GM23338 (cell line): Measurements from ENCODE around the gene DDIAS. TPM values are rescaled to one million over a fixed set of nuclear protein-coding genes. Genes with fewer than 3 reads are reported as not detected.

Experiments used
- ATAC-seq: fragments of 200-7000 bp; cut with Tn5 transposase; 3 replicates; pipeline ENCODE4 v1.9.1; 2020
- DNase-seq: peaks from one replicate; pipeline ENCODE4 v3.0.0-alpha.2; 2015; ENCODE audit warnings: low spot score
- H2AFZ ChIP-seq: fragments of 200-600 bp; sonication (generic); 2 replicates; pipeline ENCODE4 v1.8.0; 2016; ENCODE audit warnings: antibody characterized with exemption, mild to moderate bottlenecking, moderate library complexity
- H3F3A ChIP-seq: fragments of 200-600 bp; sonication (generic); replicated peaks from 2 replicates; pipeline ENCODE4 v1.8.0; 2017; ENCODE audit warnings: antibody characterized with exemption, mixed run types, low read depth
- H3K27ac ChIP-seq: fragments of 200-600 bp; sonication (generic); 2 replicates; pipeline ENCODE4 v1.6.1; 2016; ENCODE audit warnings: low read depth
- H3K27me3 ChIP-seq: fragments of 200-600 bp; sonication (generic); 2 replicates; pipeline ENCODE4 v1.8.0; 2016; ENCODE audit warnings: mild to moderate bottlenecking, mixed run types, moderate library complexity; ENCODE audit not compliant: insufficient read depth
- H3K36me3 ChIP-seq: fragments of 200-600 bp; sonication (generic); 2 replicates; pipeline ENCODE4 v1.8.0; 2016; ENCODE audit warnings: mild to moderate bottlenecking; ENCODE audit not compliant: insufficient read depth
- H3K4me1 ChIP-seq: fragments of 200-600 bp; sonication (generic); 2 replicates; pipeline ENCODE4 v1.8.0; 2016; ENCODE audit warnings: mild to moderate bottlenecking, moderate library complexity; ENCODE audit not compliant: insufficient read depth
- H3K4me2 ChIP-seq: fragments of 200-600 bp; sonication (generic); 2 replicates; pipeline ENCODE4 v1.7.1; 2017; ENCODE audit warnings: mixed run types
- H3K4me3 ChIP-seq: fragments of 200-600 bp; sonication (generic); 2 replicates; pipeline ENCODE4 v1.6.1; 2016; ENCODE audit warnings: mixed run types
- H3K79me2 ChIP-seq: fragments of 200-600 bp; sonication (generic); replicated peaks from 2 replicates; pipeline ENCODE4 v1.8.0; 2017; ENCODE audit warnings: mild to moderate bottlenecking; ENCODE audit not compliant: insufficient read depth
- H3K9me2 ChIP-seq: fragments of 200-600 bp; sonication (generic); 2 replicates; pipeline ENCODE4 v1.8.0; 2017; ENCODE audit not compliant: insufficient read depth
- H4K20me1 ChIP-seq: fragments of 200-600 bp; sonication (generic); replicated peaks from 2 replicates; pipeline ENCODE4 v1.8.0; 2017; ENCODE audit warnings: mild to moderate bottlenecking; ENCODE audit not compliant: insufficient read depth
- H3K27ac Mint-ChIP-seq: 2 replicates; pipeline ENCODE4 v1.8.0; 2020; ENCODE audit warnings: inconsistent platforms, mild to moderate bottlenecking, moderate library complexity, mixed read lengths
- H3K27me3 Mint-ChIP-seq: 3 replicates; pipeline ENCODE4 v1.8.0; 2022; ENCODE audit warnings: low read depth, mild to moderate bottlenecking, moderate library complexity, mixed read lengths, inconsistent platforms; ENCODE audit not compliant: insufficient read depth, poor library complexity
- H3K36me3 Mint-ChIP-seq: 3 replicates; pipeline ENCODE4 v1.8.0; 2021; ENCODE audit warnings: low read depth, mild to moderate bottlenecking, inconsistent platforms, moderate library complexity, mixed read lengths
- H3K4me1 Mint-ChIP-seq: 3 replicates; pipeline ENCODE4 v1.8.0; 2020; ENCODE audit warnings: mild to moderate bottlenecking, inconsistent platforms, mixed read lengths
- H3K4me3 Mint-ChIP-seq: 3 replicates; pipeline ENCODE4 v1.8.0; 2021; ENCODE audit warnings: moderate library complexity, mild to moderate bottlenecking, inconsistent platforms, mixed read lengths
- H3K9me3 Mint-ChIP-seq: 3 replicates; pipeline ENCODE4 v1.8.0; 2020; ENCODE audit warnings: moderate library complexity, mild to moderate bottlenecking, inconsistent platforms, mixed read lengths
- CREB1 ChIP-seq: fragments of 250-450 bp; sonication (Bioruptor Pico); IDR thresholded peaks from 2 replicates; pipeline ENCODE4 v1.5.0; 2020; ENCODE audit warnings: low read depth, mild to moderate bottlenecking, moderate library complexity
- EZH2 ChIP-seq: fragments of 200-600 bp; sonication (generic); IDR thresholded peaks from one replicate; pipeline ENCODE4 v1.8.0; 2017; ENCODE audit warnings: antibody characterized with exemption, mild to moderate bottlenecking, low read depth; ENCODE audit not compliant: unreplicated experiment
- EZH2phosphoT487 ChIP-seq: fragments of 200-600 bp; sonication (generic); IDR thresholded peaks from one replicate; pipeline ENCODE4 v1.8.1; 2018; ENCODE audit warnings: antibody characterized with exemption; ENCODE audit not compliant: unreplicated experiment
- JUNB ChIP-seq: IDR thresholded peaks from one replicate; pipeline ENCODE4 v1.6.1; 2016; ENCODE audit warnings: antibody characterized with exemption; ENCODE audit not compliant: unreplicated experiment
- NANOG ChIP-seq: IDR thresholded peaks from 2 replicates; pipeline ENCODE4 v1.6.1; 2016; ENCODE audit warnings: antibody characterized with exemption, borderline replicate concordance
- POLR2AphosphoS5 ChIP-seq: IDR thresholded peaks from 2 replicates; pipeline ENCODE4 v1.6.1; 2016; ENCODE audit warnings: antibody characterized with exemption, low read depth
- REST ChIP-seq: IDR thresholded peaks from one replicate; pipeline ENCODE4 v1.6.1; 2018; ENCODE audit warnings: antibody characterized with exemption; ENCODE audit not compliant: unreplicated experiment
- STAT1 ChIP-seq: IDR thresholded peaks from one replicate; pipeline ENCODE4 v1.6.1; 2016; ENCODE audit warnings: antibody characterized with exemption; ENCODE audit not compliant: unreplicated experiment
- ZNF114 ChIP-seq: fragments of 250-450 bp; sonication (Bioruptor Pico); IDR thresholded peaks from 2 replicates; pipeline ENCODE4 v1.5.0; 2020; ENCODE audit warnings: mild to moderate bottlenecking, moderate library complexity
- ZNF331 ChIP-seq: fragments of 250-450 bp; sonication (Bioruptor Pico); IDR thresholded peaks from 2 replicates; pipeline ENCODE4 v1.5.0; 2020; ENCODE audit warnings: low read depth, mild to moderate bottlenecking, moderate library complexity
- polyA plus RNA-seq: library from polyadenylated mRNA; unstranded; fragments of >200 nt; fragmentation: Nextera tagmentation; extraction: Ambion mirVana; gene quantifications from 2 replicates; pipeline ENCODE4 v1.2.1, GENCODE V29; 2016
- total RNA-seq: library from RNA; depleted of rRNA; stranded (reverse); fragments of >200 nt; shearing (Covaris generic); gene quantifications from 2 replicates; pipeline ENCODE4 v1.2.3, GENCODE V29; 2014
- TF ChIP-seq, protein P1 (sequence below), 2 experiments: fragments of 200-600 bp in 1 of 2; sonication (generic) in 1 of 2; conservative IDR thresholded peaks; 2 replicates each; pipeline versions ENCODE4 v1.5.1 to v1.6.1; 2016 to 2017; ENCODE audit warnings: antibody characterized with exemption in 2 of 2, low read depth in 2 of 2, mild to moderate bottlenecking in 2 of 2, moderate library complexity in 1 of 2
- TF ChIP-seq, protein P2 (sequence below): IDR thresholded peaks from 2 replicates; pipeline ENCODE4 v1.6.1; 2016; ENCODE audit warnings: antibody characterized with exemption
- TF ChIP-seq, protein P3 (sequence below): fragments of 250-450 bp; sonication (Bioruptor Pico); IDR thresholded peaks from 2 replicates; pipeline ENCODE4 v1.5.0; 2020; ENCODE audit warnings: mild to moderate bottlenecking, moderate library complexity

The DDIAS gene
- total and polyA plus RNA-seq, 2 experiments from 2014 or later, result 19.5 to 53.0 TPM

DNA sequence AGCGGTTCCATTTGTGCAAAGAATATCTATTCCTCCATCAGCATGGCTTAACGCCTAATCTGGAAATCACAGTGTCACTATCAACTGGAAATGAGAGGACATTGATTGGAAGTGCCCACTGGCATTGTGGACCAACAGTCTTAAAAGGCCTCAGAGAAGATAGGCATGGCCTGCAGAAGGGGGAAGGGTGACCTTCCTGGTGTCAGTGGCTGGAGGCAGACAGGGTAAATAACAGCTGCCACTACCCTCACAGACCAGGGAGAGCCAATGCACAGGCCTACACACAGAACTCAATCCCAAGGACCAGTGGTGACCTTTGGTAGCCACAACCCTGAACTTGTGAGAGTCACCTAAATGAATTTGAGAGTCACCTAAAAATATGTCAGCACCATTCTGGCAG, 36.0 kb downstream of the DDIAS start:
- peaks cover 20% of the 10 kb centered on the region for H3K36me3 Mint-ChIP-seq
- H3K9me3 Mint-ChIP-seq, result no peaks in the 10 kb centered on the region; the same call in 2 of the 3 replicates
- H3K27me3 Mint-ChIP-seq, result peaks cover 6% of the 10 kb centered on the region
- Histone ChIP-seq H3K36me3 (peaks cover 18% of the 10 kb centered on the region; the same call in 1 of the 2 replicates), H3K4me1 (no peaks in the 10 kb centered on the region), H3F3A (no peaks in the 10 kb centered on the region), H3K27me3 (no peaks in the 10 kb centered on the region), H3K4me2 (no peak overlapping the region), H3K27ac (no peak overlapping the region), H2AFZ (no peak overlapping the region), H4K20me1 (no peaks in the 10 kb centered on the region), H3K4me3 (no peak overlapping the region), H3K9me2 (no peaks in the 10 kb centered on the region), H3K79me2 (no peaks in the 10 kb centered on the region)
- H3K4me3 Mint-ChIP-seq, result no peak overlapping the region
- DNase-seq, result no peak
- H3K27ac Mint-ChIP-seq, result no peak overlapping the region
- no peaks in the 10 kb centered on the region for H3K4me1 Mint-ChIP-seq
- TF ChIP-seq, protein P1, sequence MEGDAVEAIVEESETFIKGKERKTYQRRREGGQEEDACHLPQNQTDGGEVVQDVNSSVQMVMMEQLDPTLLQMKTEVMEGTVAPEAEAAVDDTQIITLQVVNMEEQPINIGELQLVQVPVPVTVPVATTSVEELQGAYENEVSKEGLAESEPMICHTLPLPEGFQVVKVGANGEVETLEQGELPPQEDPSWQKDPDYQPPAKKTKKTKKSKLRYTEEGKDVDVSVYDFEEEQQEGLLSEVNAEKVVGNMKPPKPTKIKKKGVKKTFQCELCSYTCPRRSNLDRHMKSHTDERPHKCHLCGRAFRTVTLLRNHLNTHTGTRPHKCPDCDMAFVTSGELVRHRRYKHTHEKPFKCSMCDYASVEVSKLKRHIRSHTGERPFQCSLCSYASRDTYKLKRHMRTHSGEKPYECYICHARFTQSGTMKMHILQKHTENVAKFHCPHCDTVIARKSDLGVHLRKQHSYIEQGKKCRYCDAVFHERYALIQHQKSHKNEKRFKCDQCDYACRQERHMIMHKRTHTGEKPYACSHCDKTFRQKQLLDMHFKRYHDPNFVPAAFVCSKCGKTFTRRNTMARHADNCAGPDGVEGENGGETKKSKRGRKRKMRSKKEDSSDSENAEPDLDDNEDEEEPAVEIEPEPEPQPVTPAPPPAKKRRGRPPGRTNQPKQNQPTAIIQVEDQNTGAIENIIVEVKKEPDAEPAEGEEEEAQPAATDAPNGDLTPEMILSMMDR (conservative IDR thresholded peaks at IDR 0.05; ENCODE audit: low read depth in 2 of 2), result no peak
- TF ChIP-seq POLR2AphosphoS5 (no peak), EZH2phosphoT487 (no peak), CREB1 (no peak), JUNB (no peak), ZNF331 (CRISPR knock-in tag) (no peak), NANOG (no peak), EZH2 (no peak), ZNF114 (CRISPR knock-in tag) (no peak), REST (no peak), STAT1 (no peak)
- TF ChIP-seq, protein P2, sequence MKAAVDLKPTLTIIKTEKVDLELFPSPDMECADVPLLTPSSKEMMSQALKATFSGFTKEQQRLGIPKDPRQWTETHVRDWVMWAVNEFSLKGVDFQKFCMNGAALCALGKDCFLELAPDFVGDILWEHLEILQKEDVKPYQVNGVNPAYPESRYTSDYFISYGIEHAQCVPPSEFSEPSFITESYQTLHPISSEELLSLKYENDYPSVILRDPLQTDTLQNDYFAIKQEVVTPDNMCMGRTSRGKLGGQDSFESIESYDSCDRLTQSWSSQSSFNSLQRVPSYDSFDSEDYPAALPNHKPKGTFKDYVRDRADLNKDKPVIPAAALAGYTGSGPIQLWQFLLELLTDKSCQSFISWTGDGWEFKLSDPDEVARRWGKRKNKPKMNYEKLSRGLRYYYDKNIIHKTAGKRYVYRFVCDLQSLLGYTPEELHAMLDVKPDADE, result no peak
- TF ChIP-seq, protein P3, sequence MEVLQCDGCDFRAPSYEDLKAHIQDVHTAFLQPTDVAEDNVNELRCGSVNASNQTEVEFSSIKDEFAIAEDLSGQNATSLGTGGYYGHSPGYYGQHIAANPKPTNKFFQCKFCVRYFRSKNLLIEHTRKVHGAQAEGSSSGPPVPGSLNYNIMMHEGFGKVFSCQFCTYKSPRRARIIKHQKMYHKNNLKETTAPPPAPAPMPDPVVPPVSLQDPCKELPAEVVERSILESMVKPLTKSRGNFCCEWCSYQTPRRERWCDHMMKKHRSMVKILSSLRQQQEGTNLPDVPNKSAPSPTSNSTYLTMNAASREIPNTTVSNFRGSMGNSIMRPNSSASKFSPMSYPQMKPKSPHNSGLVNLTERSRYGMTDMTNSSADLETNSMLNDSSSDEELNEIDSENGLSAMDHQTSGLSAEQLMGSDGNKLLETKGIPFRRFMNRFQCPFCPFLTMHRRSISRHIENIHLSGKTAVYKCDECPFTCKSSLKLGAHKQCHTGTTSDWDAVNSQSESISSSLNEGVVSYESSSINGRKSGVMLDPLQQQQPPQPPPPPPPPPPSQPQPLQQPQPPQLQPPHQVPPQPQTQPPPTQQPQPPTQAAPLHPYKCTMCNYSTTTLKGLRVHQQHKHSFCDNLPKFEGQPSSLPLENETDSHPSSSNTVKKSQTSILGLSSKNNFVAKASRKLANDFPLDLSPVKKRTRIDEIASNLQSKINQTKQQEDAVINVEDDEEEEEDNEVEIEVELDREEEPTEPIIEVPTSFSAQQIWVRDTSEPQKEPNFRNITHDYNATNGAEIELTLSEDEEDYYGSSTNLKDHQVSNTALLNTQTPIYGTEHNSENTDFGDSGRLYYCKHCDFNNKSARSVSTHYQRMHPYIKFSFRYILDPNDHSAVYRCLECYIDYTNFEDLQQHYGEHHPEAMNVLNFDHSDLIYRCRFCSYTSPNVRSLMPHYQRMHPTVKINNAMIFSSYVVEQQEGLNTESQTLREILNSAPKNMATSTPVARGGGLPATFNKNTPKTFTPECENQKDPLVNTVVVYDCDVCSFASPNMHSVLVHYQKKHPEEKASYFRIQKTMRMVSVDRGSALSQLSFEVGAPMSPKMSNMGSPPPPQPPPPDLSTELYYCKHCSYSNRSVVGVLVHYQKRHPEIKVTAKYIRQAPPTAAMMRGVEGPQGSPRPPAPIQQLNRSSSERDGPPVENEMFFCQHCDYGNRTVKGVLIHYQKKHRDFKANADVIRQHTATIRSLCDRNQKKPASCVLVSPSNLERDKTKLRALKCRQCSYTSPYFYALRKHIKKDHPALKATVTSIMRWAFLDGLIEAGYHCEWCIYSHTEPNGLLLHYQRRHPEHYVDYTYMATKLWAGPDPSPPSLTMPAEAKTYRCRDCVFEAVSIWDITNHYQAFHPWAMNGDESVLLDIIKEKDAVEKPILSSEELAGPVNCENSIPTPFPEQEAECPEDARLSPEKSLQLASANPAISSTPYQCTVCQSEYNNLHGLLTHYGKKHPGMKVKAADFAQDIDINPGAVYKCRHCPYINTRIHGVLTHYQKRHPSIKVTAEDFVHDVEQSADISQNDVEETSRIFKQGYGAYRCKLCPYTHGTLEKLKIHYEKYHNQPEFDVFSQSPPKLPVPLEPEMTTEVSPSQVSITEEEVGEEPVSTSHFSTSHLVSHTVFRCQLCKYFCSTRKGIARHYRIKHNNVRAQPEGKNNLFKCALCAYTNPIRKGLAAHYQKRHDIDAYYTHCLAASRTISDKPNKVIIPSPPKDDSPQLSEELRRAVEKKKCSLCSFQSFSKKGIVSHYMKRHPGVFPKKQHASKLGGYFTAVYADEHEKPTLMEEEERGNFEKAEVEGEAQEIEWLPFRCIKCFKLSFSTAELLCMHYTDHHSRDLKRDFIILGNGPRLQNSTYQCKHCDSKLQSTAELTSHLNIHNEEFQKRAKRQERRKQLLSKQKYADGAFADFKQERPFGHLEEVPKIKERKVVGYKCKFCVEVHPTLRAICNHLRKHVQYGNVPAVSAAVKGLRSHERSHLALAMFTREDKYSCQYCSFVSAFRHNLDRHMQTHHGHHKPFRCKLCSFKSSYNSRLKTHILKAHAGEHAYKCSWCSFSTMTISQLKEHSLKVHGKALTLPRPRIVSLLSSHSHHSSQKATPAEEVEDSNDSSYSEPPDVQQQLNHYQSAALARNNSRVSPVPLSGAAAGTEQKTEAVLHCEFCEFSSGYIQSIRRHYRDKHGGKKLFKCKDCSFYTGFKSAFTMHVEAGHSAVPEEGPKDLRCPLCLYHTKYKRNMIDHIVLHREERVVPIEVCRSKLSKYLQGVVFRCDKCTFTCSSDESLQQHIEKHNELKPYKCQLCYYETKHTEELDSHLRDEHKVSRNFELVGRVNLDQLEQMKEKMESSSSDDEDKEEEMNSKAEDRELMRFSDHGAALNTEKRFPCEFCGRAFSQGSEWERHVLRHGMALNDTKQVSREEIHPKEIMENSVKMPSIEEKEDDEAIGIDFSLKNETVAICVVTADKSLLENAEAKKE (CRISPR knock-in tag), result no peak
- no peak for ATAC-seq
